VCaP (cell line): ENCODE results near the gene ALOX12.

Experiments
- H3K27ac ChIP-seq: fragments of 450-650 bp; 2 replicates; pipeline ENCODE4 v1.5.1; 2017
- CTCF ChIP-seq: fragments of 450-650 bp; conservative IDR thresholded peaks from 2 replicates; pipeline ENCODE4 v1.5.1; 2017; ENCODE audit warnings: mild to moderate bottlenecking, moderate library complexity

ALOX12 gene

GRCh38 chr17:7014995-7015958 is 19.4 kb downstream of the ALOX12 start:
- peak overlapping the region; percentile 91 for H3K27ac ChIP-seq
- TF ChIP-seq CTCF, result peak; percentile 32

GRCh38 chr17:7016418-7016817 is 20.6 kb downstream of the ALOX12 start:
- no peak overlapping the region for H3K27ac ChIP-seq
- TF ChIP-seq CTCF, result no peak

GRCh38 chr17:7016886-7017826 is 21.3 kb downstream of the ALOX12 start:
- H3K27ac ChIP-seq, result no peak overlapping the region
- TF ChIP-seq CTCF, result no peak

GRCh38 chr17:7017827-7018200 is 22.0 kb downstream of the ALOX12 start:
- no peak for TF ChIP-seq CTCF
- H3K27ac ChIP-seq, result no peak overlapping the region

GRCh38 chr17:7018331-7018964 is 22.6 kb downstream of the ALOX12 start:
- peak overlapping the region; percentile 82; the same call in 1 of the 2 replicates for H3K27ac ChIP-seq
- no peak for TF ChIP-seq CTCF

- no peak for TF ChIP-seq CTCF
- peak overlapping the region; percentile 82; the same call in 1 of the 2 replicates for H3K27ac ChIP-seq
These were observed 23.5 kb downstream of the ALOX12 start for GRCh38 chr17:7019367-7019766.
